Activated T-helper 1 cell treated with anti-CD3 and anti-CD28 coated beads, Interleukin-12 subunit alpha, Interleukin-12 subunit beta, Interleukin-2, Interleukin-4 antibody, amounts not matched to agents 30 ng/mL and 10 ng/mL and 1 ng/mL, durations not matched to agents 14 hours and 24 hours and 36 hours (primary cell): ENCODE data around the gene TOPBP1. TPM values are rescaled to one million over a fixed set of nuclear protein-coding genes. Genes with fewer than 3 reads are reported as not detected.
"Not testable (repeated sequence)": the region's sequence is repeated elsewhere in the genome, so short reads cannot be mapped to it uniquely, and the experiment has no call there.

Experiments
- DNase-seq: peaks from one replicate; pipeline ENCODE4 v3.0.0; 2021; ENCODE audit warnings: low spot score
- H3K27ac Mint-ChIP-seq: one replicate; pipeline ENCODE4 v1.8.0; 2021; ENCODE audit warnings: mild to moderate bottlenecking, mixed read lengths
- H3K27me3 Mint-ChIP-seq: one replicate; pipeline ENCODE4 v1.8.0; 2022; ENCODE audit warnings: mild to moderate bottlenecking, moderate library complexity, mixed read lengths; ENCODE audit not compliant: insufficient read depth
- H3K36me3 Mint-ChIP-seq: one replicate; pipeline ENCODE4 v1.8.0; 2021; ENCODE audit warnings: low read depth, mixed read lengths
- H3K4me1 Mint-ChIP-seq: one replicate; pipeline ENCODE4 v1.8.0; 2021; ENCODE audit warnings: low read depth, mixed read lengths
- H3K4me3 Mint-ChIP-seq: one replicate; pipeline ENCODE4 v1.8.0; 2021; ENCODE audit warnings: mild to moderate bottlenecking, moderate library complexity, mixed read lengths
- H3K9me3 Mint-ChIP-seq: one replicate; pipeline ENCODE4 v1.8.0; 2021; ENCODE audit warnings: mixed read lengths
- intact Hi-C: fragments of 100-400 bp; cut with micrococcal nuclease; formaldehyde crosslinking; loops from one replicate; pipeline ENCODE4 v1.15.1; 2024
- total RNA-seq: library from RNA; stranded (reverse); gene quantifications from 2 replicates; pipeline ENCODE4 v1.2.3, GENCODE V29; 2022

TOPBP1 gene
- total RNA-seq, 1 donor from 2014 or later: 88.5 TPM

DNA sequence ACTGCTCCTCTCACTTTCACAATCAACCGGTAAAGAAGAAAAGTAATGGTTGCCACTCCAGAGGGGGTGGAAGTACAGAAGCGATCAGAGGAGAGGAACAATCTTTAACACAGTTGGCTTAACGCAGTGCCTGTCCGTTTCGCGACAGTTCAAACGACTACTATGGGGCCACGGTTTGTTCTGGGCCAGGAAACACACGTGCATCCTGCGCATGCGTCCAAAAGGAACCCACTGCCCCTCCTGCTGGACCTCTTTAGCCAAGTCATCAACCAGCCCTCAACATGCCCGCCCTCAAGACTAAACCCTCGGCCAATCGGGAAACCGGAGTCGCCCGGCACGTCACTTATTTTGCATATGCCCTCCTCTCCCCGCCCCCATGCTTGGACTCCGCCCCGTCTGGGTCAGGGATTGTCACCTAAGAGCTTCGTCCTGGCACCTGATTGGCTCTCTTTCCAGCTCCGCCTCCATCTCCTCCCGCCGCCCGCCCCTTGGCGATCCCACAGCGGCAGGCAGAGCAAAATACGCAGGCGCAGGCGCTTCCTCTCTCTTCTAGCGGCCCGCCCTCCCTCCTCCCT, 88.6 kb downstream of the TOPBP1 start:
- Mint-ChIP-seq H3K4me1 (peaks cover 60% of the 10 kb centered on the region), H3K27ac (peak overlapping the region; percentile 98), H3K36me3 (peaks cover 33% of the 10 kb centered on the region), H3K27me3 (peaks cover 2% of the 10 kb centered on the region), H3K4me3 (peak overlapping the region; percentile 84), H3K9me3 (no peaks in the 10 kb centered on the region)
- DNase-seq: peak; percentile 100
- intact Hi-C loops: loop anchor here (1.0 to 5.0 kb wide), 12 partner anchors 67 to 1156 kb away; partner anchors contain the start of genes DNAJC13, NPHP3, RYK and SRPRB

DNA sequence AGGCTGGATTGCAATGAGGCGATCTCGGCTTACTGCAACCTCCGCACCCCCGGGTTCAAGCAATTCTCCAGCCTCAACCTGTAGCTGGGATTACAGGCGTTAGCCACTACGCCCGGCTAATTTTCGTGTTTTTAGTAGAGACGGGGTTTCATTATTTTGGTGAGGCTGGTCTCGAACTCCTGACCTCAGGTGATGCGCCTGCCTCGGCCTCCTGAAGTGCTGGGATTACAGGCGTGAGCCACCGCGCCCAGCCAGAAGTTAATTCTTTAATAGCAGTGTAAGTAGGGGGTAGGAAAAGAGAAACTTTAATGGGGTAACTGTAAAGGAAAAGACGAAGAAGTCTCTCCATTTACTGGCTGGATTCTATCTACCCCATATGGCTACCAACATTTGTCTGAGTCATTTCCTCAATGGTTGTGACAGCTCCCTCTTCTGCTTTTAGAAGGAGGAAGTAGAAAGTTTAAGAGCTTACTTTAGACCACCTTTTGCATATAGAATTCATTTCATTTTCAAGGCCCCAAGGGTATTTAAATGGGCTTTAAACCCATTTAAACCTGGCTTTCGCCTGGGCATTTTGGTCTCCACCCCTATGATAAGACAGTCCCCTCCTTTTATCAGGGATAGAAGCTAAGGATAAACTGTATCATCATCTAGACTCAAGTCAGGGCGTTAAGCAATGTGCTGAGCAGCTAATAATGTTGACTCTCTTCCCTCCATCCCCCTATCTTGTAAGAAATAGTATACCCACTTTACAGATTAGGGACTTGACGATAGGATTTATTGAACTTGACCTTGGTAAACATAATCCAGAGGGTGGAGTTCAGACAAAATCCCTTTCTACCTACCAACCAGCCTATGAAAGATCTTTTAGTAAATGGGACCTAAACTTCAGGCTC, 89.3 kb downstream of the TOPBP1 start:
- peak overlapping the region; percentile 84 for H3K4me3 Mint-ChIP-seq
- peaks cover 53% of the 10 kb centered on the region for H3K4me1 Mint-ChIP-seq
- H3K36me3 Mint-ChIP-seq: peaks cover 26% of the 10 kb centered on the region
- H3K27ac Mint-ChIP-seq: peak overlapping the region; percentile 98
- DNase-seq: no peak
- no peaks in the 10 kb centered on the region for H3K9me3 Mint-ChIP-seq
- intact Hi-C loops: loop anchor here (1.0 to 5.0 kb wide), 12 partner anchors 66 to 1155 kb away; partner anchors contain the start of genes DNAJC13, NPHP3, RYK and SRPRB
- H3K27me3 Mint-ChIP-seq: peaks cover 2% of the 10 kb centered on the region

DNA sequence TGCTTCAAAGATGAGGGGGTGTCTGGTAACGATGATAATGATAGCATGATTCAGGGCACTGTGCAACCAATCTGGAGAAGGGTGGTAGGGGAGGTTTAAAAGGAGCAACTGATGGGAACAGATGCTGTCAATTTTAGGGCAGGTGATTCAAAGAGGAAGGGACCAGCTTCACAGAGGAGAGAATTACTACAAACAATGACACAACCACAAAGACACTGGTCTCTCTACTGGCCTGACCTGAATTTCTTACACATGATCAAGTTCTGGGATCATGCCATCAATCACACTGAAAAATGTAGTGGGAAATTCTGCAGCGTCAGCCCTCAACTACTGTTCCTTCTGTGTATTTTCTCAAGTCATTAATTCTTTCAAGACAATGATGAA, 90.8 kb downstream of the TOPBP1 start:
- no peak overlapping the region for H3K4me3 Mint-ChIP-seq
- peaks cover 2% of the 10 kb centered on the region for H3K27me3 Mint-ChIP-seq
- peaks cover 13% of the 10 kb centered on the region for H3K36me3 Mint-ChIP-seq
- H3K9me3 Mint-ChIP-seq: no peaks in the 10 kb centered on the region
- no peak for DNase-seq
- peaks cover 39% of the 10 kb centered on the region for H3K4me1 Mint-ChIP-seq
- H3K27ac Mint-ChIP-seq: no peak overlapping the region
- intact Hi-C loops: loop anchor here (5.0 kb wide), 2 partner anchors 364 to 681 kb away; partner anchors contain the start of gene RYK

DNA sequence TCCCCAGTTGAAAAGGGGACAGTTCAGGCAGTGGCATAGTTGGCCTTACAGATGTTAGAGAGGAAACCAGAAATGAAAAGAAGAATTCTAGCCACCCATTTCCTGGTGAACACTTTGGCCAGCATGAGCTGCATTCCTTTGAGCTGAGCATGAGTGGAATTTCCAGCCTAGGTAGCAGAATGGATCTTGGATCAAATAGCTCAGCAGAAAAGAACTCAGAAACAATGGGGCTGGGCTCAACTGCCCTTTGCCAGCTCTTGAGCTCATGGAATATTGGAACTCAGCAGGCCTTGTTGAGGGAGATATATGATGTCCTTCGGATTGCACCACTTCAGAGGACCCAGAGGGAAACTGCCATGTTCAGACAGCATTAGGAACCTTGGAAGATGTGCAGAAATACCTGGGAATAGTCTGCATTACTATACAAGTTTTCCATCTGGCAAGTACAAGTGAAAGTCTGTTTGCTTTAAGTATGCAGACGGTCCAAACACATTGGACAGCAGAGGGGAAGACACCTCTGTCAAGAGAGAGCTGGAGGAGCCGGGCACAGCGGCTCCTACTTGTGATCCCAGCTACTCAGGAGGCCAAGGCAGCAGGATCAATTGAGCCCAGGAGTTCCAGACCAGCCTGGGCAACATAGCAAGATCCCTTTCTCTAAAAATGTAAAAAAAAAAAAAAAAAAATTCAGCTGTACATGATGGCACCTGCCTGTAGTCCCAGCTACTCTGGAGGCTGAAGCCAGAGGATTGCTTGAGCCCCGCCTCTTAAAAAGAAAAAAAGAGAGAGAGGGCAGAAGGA, 91.4 kb downstream of the TOPBP1 start:
- no peaks in the 10 kb centered on the region for H3K9me3 Mint-ChIP-seq
- no peak overlapping the region for H3K27ac Mint-ChIP-seq
- H3K36me3 Mint-ChIP-seq: peaks cover 8% of the 10 kb centered on the region
- intact Hi-C loops: loop anchor here (5.0 kb wide), 2 partner anchors 363 to 682 kb away; partner anchors contain the start of gene RYK
- H3K4me1 Mint-ChIP-seq: peaks cover 35% of the 10 kb centered on the region
- peaks cover 2% of the 10 kb centered on the region for H3K27me3 Mint-ChIP-seq
- no peak for DNase-seq
- H3K4me3 Mint-ChIP-seq: no peak overlapping the region

DNA sequence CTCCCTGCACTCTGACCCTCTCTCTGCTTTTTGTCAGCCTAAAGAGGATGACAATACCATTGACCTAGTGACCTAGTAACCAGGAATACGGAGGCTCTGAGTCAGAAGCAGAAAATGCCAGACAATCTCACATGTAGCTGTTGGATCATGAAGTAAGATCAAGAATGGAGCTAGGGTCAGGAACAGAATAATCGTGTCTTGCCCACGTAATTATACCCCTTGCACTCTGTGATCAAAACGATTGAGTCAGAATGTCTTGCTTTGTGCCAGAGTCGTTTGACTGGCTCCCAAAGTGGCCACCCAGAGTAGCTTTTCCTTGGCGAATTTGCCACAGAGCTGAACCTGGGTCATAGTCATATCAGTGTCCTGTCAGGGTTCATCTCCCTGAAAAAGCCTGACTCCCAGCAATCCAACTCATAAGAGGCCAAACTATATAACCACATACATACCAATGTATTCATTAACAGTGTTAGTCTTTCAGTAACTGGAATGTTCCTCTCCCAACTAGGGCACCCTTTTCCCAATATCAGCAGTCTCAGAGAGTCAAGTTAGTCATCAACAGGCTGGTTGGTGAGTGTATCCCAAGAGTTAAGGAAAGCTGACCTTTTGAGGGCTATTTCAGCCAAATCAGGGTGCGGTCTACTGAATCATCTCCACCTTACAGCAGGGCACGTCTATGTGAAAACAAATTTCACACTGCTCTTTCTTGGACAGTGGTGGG, 93.3 kb downstream of the TOPBP1 start:
- Mint-ChIP-seq H3K4me1 (peaks cover 27% of the 10 kb centered on the region), H3K9me3 (no peaks in the 10 kb centered on the region), H3K36me3 (no peaks in the 10 kb centered on the region), H3K4me3 (no peak overlapping the region), H3K27ac (no peak overlapping the region), H3K27me3 (peaks cover 2% of the 10 kb centered on the region)
- intact Hi-C loops: no loop called here
- DNase-seq: no peak

DNA sequence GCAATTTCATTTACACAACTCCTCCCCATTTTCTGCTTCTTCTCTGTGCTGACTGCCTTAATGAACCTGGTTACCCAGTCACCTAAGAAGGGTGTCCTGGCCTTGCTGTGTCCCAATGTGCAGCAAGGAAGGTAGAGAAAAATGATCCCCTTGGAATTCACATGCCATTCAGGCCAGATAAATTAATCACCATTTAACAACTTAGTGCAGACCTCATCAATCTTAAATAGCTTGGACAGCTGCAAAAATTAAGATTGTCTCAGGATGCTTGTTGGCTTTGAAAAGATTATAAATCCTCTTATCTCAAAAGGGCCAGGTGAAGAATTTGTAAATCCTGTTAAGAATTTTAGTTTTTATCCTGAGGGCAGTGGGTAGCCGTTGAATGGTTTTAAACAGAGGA, 97.9 kb downstream of the TOPBP1 start:
- peaks cover 2% of the 10 kb centered on the region for H3K27me3 Mint-ChIP-seq
- no peaks in the 10 kb centered on the region for H3K9me3 Mint-ChIP-seq
- no peak overlapping the region for H3K4me3 Mint-ChIP-seq
- intact Hi-C loops: no loop called here
- H3K36me3 Mint-ChIP-seq: no peaks in the 10 kb centered on the region
- no peak overlapping the region for H3K27ac Mint-ChIP-seq
- DNase-seq: no peak
- H3K4me1 Mint-ChIP-seq: no peaks in the 10 kb centered on the region

DNA sequence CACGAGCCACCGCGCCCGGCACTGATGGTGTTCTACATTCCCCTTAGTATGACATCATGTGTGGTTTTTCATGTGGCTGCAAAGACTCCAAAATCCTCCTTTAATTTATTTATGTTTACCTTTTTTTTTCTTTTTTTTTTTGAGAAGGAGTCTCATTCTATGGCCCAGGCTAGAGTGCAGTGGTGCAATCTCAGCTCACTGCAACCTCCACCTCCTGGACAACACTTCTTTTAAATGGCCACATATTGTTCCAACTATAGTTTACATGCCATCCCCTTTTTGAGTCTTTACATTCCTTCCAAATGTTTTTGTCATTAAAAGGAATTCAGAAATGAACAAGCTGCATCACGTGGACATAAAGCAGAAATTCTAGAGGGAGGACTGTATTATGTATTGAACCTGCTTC, 98.6 kb downstream of the TOPBP1 start:
- intact Hi-C loops: no loop called here
- peaks cover 2% of the 10 kb centered on the region for H3K27me3 Mint-ChIP-seq
- no peak overlapping the region for H3K4me3 Mint-ChIP-seq
- no peaks in the 10 kb centered on the region for H3K9me3 Mint-ChIP-seq
- H3K27ac Mint-ChIP-seq: no peak overlapping the region
- H3K4me1 Mint-ChIP-seq: no peaks in the 10 kb centered on the region
- no peak for DNase-seq
- no peaks in the 10 kb centered on the region for H3K36me3 Mint-ChIP-seq

DNA sequence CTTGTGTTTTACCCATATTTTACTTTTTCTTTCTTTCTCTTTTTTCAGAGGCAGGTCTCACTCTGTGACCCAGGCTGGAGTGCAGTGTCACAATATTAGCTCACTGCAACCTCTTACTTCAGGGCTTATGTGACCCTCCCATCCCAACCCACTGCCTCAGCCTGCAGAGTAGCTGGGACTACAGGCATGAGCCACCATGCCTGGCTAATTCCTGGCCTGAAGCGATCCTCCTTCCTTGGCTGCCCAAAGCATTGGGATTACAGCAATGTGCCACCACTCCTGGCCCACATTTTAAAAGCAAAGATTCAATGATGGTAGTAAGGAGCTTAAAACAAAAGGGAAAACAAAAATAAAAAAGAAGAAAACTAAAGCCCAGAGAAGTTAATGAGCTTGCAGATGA, 99.4 kb downstream of the TOPBP1 start:
- H3K36me3 Mint-ChIP-seq: no peaks in the 10 kb centered on the region
- H3K9me3 Mint-ChIP-seq: no peaks in the 10 kb centered on the region
- H3K27ac Mint-ChIP-seq: no peak overlapping the region
- H3K27me3 Mint-ChIP-seq: peaks cover 2% of the 10 kb centered on the region
- DNase-seq: no peak
- no peak overlapping the region for H3K4me3 Mint-ChIP-seq
- no peaks in the 10 kb centered on the region for H3K4me1 Mint-ChIP-seq
- intact Hi-C loops: no loop called here

DNA sequence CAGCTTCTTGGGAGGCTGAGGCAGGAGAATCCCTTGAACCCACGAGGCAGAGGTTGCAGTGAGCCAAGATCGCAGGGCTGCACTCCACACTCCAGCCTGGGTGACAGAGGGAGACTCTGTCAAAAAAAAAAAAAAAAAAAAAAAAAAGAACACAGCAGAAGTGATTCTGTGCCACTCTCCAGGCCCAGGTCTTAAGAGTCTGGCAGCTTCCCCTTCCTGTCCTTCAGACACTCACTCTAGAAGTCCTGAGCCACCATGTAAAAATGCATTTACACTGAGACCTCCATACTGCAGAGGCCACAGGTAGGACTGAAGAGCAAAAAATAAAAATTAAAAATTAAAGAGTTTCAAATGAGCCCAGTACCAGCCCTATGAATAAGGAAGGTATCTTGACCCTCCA, 100.1 kb downstream of the TOPBP1 start:
- no peak overlapping the region for H3K4me3 Mint-ChIP-seq
- intact Hi-C loops: no loop called here
- H3K4me1 Mint-ChIP-seq: no peaks in the 10 kb centered on the region
- no peaks in the 10 kb centered on the region for H3K9me3 Mint-ChIP-seq
- DNase-seq: no peak
- H3K36me3 Mint-ChIP-seq: no peaks in the 10 kb centered on the region
- no peak overlapping the region for H3K27ac Mint-ChIP-seq
- H3K27me3 Mint-ChIP-seq: peaks cover 2% of the 10 kb centered on the region

DNA sequence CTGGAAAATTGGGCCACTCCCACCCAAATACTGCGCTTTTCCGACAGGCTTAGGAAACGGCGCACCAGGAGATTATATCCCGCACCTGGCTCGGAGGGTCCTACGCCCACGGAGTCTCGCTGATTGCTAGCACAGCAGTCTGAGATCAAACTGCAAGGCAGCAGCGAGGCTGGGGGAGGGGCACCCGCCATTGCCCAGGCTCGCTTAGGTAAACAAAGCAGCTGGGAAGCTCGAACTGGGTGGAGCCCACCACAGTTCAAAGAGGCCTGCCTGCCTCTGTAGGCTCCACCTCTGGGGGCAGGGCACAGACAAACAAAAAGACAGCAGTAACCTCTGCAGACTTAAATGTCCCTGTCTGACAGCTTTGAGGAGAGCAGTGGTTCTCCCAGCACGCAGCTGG, 110.2 kb downstream of the TOPBP1 start:
- DNase-seq, H3K36me3 Mint-ChIP-seq, H3K4me1 Mint-ChIP-seq, H3K9me3 Mint-ChIP-seq, H3K27me3 Mint-ChIP-seq, H3K27ac Mint-ChIP-seq, H3K4me3 Mint-ChIP-seq, intact Hi-C loops: not testable (repeated sequence)
